ENCODE measurements around the gene CAMKK2.
A peak's percentile ranks its signal among the peaks of the same experiment; 100 is the strongest.
"Not testable (repeated sequence)": the region's sequence is repeated elsewhere in the genome, so short reads cannot be mapped to it uniquely, and the experiment has no call there.

CAMKK2 gene

GRCh38 chr12:121298411-121298810, 1.9 kb upstream of the CAMKK2 start:
- not testable (repeated sequence) for DNase-seq (ENCODE audit: low read depth)

- no peak for DNase-seq (ENCODE audit: low read depth)
Observed at GRCh38 chr12:121297435-121297991, 1.0 kb upstream of the CAMKK2 start.

- DNase-seq (ENCODE audit: low read depth), result peak; percentile 9
Observed at GRCh38 chr12:121295746-121296617, 527 bp downstream of the CAMKK2 start.

GRCh38 chr12:121295116-121295745, 1.3 kb downstream of the CAMKK2 start:
- no peak for DNase-seq (ENCODE audit: low read depth)

GRCh38 chr12:121294151-121294889, 2.2 kb downstream of the CAMKK2 start:
- no peak for DNase-seq (ENCODE audit: low read depth)

GRCh38 chr12:121293603-121294002, 2.9 kb downstream of the CAMKK2 start:
- no peak for DNase-seq (ENCODE audit: low read depth)

DNA sequence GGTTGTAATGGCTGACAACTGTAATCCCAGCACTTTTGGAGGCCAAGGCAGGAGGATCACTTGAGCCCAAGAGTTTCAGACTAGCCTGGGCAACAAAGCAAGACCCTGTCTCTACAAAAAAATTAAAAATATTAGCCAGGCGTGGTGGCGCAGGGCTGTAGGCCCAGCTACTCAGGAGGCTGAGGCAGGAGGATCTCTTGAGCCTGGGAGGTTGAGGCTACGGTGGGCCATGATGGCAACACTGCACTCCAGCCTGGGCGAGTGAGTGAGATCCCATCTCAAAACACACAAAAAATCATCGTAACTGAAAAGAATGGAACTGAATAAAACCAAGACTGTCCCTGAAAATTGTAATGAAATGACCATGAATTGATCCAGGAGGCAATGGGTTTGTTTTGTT, 6.1 kb downstream of the CAMKK2 start:
- no peak for DNase-seq (ENCODE audit: low read depth)

DNA sequence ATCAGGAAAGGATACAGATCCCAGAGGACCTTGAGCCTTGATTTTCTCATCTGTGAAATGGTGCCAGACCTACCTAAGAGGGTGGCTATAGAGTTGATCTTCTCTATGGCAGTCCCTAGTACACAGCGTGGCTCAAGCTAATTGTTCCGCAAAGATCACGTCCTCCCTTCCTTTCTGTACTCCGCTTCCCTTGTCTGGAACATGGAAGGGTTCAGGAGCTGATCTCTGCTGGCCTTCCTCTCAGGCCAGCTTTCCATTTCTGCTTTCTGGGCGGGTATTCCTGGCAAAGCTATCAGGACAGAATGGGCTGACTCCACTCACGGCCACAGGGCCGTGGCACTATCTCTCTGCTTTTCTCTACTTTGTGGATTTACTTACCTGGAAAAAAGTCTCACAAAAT, 6.5 kb downstream of the CAMKK2 start:
- DNase-seq (ENCODE audit: low read depth), result no peak

GRCh38 chr12:121288986-121289385, 7.5 kb downstream of the CAMKK2 start:
- no peak for DNase-seq (ENCODE audit: low read depth)

- DNase-seq (ENCODE audit: low read depth), result no peak
Observed at GRCh38 chr12:121288158-121288845, 8.2 kb downstream of the CAMKK2 start.

GRCh38 chr12:121287267-121287954, 9.1 kb downstream of the CAMKK2 start:
- DNase-seq (ENCODE audit: low read depth), result no peak

GRCh38 chr12:121285856-121286255, 10.7 kb downstream of the CAMKK2 start:
- DNase-seq (ENCODE audit: low read depth), result no peak

DNA sequence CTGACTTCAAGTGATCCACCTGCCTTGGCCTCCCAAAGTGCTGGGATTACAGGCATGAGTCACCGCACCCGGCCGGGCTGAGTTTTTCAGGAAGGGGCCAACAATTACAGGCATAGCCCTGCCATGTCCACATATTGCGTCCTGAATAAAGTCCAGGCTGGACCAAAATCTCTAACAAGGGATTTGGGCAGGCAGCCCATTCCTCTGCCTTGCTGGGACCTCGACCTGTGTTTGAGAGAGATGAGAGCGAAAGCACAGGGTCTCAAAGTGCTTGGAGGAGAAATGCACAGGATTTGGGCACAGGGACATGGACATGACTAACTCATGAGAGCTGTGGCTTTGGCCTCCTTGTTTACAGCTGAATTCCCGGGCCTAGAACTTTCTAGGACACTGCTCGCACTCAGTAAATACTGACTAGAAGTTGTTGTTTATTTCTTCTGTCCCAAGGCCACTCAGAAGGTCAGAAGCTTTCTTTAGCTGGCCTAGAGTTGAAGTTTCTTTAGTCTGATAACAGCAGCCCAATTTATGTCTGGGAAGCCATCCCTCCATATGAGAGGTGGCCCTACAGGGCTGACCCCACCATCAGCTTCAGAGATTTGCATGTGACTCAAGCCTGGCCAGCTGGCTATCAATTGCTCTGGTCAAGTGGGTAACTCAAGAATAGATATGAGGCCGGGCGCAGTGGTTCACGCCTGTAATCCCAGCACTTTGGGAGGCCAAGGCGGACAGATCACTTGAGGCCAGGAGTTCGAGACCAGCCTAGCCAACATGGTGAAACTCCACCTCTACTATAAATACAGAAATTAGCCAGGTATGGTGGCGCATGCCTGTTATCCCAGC, 11.7 kb downstream of the CAMKK2 start:
- no peak for DNase-seq (ENCODE audit: low read depth)

DNA sequence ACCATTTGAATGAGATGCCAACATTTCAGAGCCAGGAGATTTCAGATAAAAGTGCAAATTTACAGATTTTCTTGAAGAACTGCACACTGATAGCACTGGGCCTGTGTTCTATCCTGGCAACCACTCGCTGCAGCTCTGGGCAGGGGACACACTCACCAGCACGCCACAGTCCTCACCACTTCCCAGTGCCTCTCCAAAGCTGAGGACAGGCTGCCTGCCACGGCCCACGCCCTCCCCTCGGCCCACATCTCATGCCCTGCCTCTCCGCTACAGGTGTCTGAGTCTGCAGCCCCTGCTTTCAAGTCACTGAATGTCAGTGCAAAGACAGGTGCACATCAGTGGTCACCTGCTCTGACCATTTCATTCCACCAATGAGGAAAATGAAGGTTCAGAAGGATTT, 12.7 kb downstream of the CAMKK2 start:
- no peak for DNase-seq (ENCODE audit: low read depth)

- no peak for DNase-seq (ENCODE audit: low read depth)
Observed at GRCh38 chr12:121283388-121283787, 13.1 kb downstream of the CAMKK2 start.

DNA sequence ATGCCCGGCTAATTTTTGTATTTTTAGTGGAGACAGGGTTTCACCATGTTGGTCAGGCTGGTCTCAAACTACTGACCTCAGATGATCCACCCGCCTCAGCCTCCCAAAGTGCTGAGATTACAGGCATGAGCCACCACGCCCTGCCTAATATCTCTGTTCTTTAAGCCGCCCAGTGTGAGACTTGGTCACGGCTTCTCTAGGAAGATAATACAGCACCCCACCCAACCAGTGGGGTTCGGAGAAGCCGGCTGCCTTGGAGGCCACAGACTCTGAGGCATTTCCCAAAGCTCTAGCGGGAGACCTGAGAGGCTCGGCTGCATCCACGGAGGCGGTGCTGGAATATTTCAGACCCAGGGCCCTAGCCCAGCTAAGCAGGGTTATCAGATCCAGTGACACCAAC, 13.6 kb downstream of the CAMKK2 start:
- DNase-seq (ENCODE audit: low read depth), result not testable (repeated sequence)

DNA sequence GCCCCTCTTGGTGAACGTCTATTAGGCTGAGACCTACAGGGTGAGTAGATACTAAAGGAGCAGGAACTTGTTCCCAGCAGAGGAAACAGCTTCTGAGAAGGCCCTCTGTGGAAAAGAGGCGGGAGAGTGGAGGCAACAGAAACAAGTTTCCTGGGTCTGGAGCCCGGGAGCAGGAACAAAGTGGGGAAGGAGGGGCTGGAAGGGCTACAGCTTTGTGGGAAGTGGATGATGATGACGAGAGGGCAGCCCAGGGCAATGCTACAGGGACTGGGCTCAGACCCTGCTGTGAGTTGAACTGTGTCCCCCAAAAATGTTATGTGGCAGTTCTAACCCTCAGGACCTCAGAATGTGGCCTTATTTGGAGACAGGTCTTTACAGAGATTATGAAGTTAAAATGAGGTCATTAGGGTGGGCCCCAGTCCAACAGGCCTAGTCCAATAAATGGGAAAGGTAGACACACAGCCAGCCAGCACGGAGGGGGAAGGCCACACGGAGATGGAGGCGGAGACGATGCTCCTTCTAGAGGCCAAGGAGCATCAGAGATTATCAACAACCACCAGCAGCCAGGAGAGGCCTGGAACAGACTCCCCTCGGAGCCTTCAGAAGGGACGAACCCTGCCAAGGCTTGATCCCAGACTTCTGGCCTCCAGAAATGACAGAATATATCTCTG, 14.3 kb downstream of the CAMKK2 start:
- no peak for DNase-seq (ENCODE audit: low read depth)

- not testable (repeated sequence) for DNase-seq (ENCODE audit: low read depth)
Observed at GRCh38 chr12:121281116-121281515, 15.4 kb downstream of the CAMKK2 start.

- not testable (repeated sequence) for DNase-seq (ENCODE audit: low read depth)
Observed at GRCh38 chr12:121280531-121280930, 16.0 kb downstream of the CAMKK2 start.

- DNase-seq (ENCODE audit: low read depth), result no peak
Observed at GRCh38 chr12:121279507-121279915, 17.0 kb downstream of the CAMKK2 start.
